ENCODE data around the gene INAFM2.

INAFM2 gene

GRCh38 chr15:40310001-40310959 is 13.2 kb upstream of the INAFM2 start:
- TF ChIP-seq CSRNP3 (CRISPR knock-in tag; IDR thresholded peaks at IDR 0.05) (no peak), ZFP30 (CRISPR knock-in tag; IDR thresholded peaks at IDR 0.05) (no peak), ZFP3 (CRISPR knock-in tag; IDR thresholded peaks at IDR 0.05) (no peak), POU6F1 (CRISPR knock-in tag; IDR thresholded peaks at IDR 0.05; ENCODE audit: borderline replicate concordance, low read depth) (no peak), BACH2 (CRISPR knock-in tag; IDR thresholded peaks at IDR 0.05; ENCODE audit: borderline replicate concordance) (no peak), ARNTL (CRISPR knock-in tag; IDR thresholded peaks at IDR 0.05; ENCODE audit: borderline replicate concordance, low read depth) (no peak), GLIS3 (CRISPR knock-in tag; IDR thresholded peaks at IDR 0.05) (no peak), ZNF8 (CRISPR knock-in tag; IDR thresholded peaks at IDR 0.05) (no peak), SNAI2 (CRISPR knock-in tag; IDR thresholded peaks at IDR 0.05) (no peak), TSHZ2 (CRISPR knock-in tag; IDR thresholded peaks at IDR 0.05) (no peak), ISL1 (CRISPR knock-in tag; IDR thresholded peaks at IDR 0.05) (no peak), PATZ1 (CRISPR knock-in tag; IDR thresholded peaks at IDR 0.05; ENCODE audit: borderline replicate concordance) (no peak), CREB5 (CRISPR knock-in tag; IDR thresholded peaks at IDR 0.05; ENCODE audit: low read depth) (no peak), ZNF565 (CRISPR knock-in tag; conservative IDR thresholded peaks at IDR 0.05; ENCODE audit: low read depth) (no peak), OSR1 (CRISPR knock-in tag; IDR thresholded peaks at IDR 0.05) (no peak), CSDC2 (CRISPR knock-in tag; IDR thresholded peaks at IDR 0.05) (no peak), ZNF70 (CRISPR knock-in tag; IDR thresholded peaks at IDR 0.05) (no peak), TCF4 (CRISPR knock-in tag; IDR thresholded peaks at IDR 0.05; ENCODE audit: borderline replicate concordance) (no peak), RARB (CRISPR knock-in tag; IDR thresholded peaks at IDR 0.05) (no peak)
- peak; percentile 89 for ATAC-seq

- ATAC-seq = no peak
- no peak for TF ChIP-seq CSRNP3 (CRISPR knock-in tag; IDR thresholded peaks at IDR 0.05)
- no peak for TF ChIP-seq OSR1 (CRISPR knock-in tag; IDR thresholded peaks at IDR 0.05)
- no peak for TF ChIP-seq TSHZ2 (CRISPR knock-in tag; IDR thresholded peaks at IDR 0.05)
- no peak for TF ChIP-seq ZNF70 (CRISPR knock-in tag; IDR thresholded peaks at IDR 0.05)
- no peak for TF ChIP-seq ZFP3 (CRISPR knock-in tag; IDR thresholded peaks at IDR 0.05)
- TF ChIP-seq GLIS3 (CRISPR knock-in tag; IDR thresholded peaks at IDR 0.05) = no peak
- TF ChIP-seq POU6F1 (CRISPR knock-in tag; IDR thresholded peaks at IDR 0.05; ENCODE audit: borderline replicate concordance, low read depth) = no peak
- no peak for TF ChIP-seq CSDC2 (CRISPR knock-in tag; IDR thresholded peaks at IDR 0.05)
- TF ChIP-seq ZNF8 (CRISPR knock-in tag; IDR thresholded peaks at IDR 0.05) = no peak
- no peak for TF ChIP-seq ESRRG (CRISPR knock-in tag; IDR thresholded peaks at IDR 0.05)
- no peak for TF ChIP-seq BACH2 (CRISPR knock-in tag; IDR thresholded peaks at IDR 0.05; ENCODE audit: borderline replicate concordance)
Observed at GRCh38 chr15:40310993-40311392, 12.5 kb upstream of the INAFM2 start.
